NCI-H2029 treated with DMSO at 0.1 percent for 48 hours (cell line): ENCODE measurements around the gene RNF227.
A peak's percentile ranks its signal among the peaks of the same experiment; 100 is the strongest.

ENCODE experiments used
- DNase-seq: peaks from one replicate; lab custom pipeline; 2025; lab: John Stamatoyannopoulos, UW

Gene RNF227

DNA sequence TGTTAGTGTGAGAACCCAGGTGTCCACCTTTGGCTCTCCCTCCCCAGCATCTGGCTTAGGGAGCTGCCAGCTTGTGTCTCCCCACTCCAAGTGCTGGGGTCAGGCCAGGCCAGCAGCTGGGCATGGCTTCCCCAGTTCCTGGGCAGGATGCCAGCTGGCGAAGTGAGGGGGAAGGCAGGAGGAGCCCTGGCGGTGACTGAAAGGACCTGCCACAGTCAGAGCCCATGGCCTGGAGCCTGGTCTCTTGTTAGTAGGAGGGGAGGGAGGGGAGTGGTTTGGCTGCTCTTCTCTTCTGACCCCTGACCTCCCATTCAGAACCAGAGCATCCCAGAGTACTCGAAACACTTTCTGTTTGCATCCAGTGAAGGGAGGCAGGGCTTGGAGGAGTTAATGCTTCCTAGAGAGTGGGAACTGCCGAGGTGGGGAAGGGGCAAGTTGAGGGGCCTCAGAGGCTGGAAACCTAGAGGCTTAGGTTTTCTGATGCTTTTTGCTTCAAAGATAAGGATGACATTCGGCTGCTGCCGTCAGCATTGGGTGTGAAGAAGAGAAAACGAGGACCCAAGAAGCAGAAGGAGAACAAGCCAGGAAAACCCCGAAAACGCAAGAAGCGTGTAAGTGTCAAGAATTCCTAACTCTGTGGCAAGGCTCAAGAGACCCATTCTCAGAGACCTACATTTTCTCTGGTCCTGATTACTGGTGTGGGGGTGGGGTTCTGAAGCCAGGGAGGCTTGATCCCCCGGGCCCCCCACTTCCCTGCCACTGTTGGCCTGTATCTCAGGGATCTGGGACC, 26.7 kb downstream of the RNF227 start:
- peak; percentile 72 for DNase-seq

DNA sequence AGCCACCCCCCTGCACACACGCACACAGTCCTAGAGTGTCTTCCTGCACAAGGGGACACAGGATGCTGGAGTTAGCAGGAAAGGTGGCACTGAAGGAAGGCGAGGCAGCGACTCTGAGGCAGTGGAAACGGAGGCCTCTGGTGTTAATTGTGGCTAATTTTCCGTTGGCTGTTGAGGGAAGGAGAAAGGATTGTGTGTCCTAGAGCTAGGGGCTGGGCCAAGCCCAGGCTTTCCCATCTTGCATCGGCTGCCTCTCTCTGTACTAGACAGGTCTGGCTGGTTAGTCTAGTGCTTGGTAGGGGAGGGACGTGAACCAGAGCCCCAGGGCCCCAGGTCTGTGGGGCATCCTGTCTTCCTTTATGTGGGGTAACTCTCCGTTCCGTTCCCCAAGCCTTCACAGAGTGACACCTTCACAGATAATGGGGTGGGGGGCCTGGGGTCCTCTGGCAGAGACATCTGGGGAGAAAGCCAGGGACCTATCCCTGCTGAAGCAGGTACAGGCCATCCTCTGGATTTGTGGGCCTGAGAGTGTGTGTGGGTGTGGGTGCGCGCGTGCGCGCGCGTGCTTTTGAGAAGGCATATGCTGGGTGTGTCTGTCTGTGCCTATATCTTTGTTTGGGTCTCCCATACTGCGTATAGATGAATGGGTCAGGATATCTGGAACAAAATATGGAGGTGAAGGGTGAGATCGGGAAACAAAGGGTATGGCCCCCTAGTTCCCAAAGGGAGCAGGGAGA, 27.7 kb downstream of the RNF227 start, which contains the start of gene CHD3:
TSS of gene CHD3 (plus strand) at position 606 of the 737 bp plus-strand sequence. CDS start 212 bp downstream, outside the sequence.
- DNase-seq, result no peak

- DNase-seq, result peak; percentile 85
These were observed 28.5 kb downstream of the RNF227 start for GRCh38 chr17:7887482-7888183.

- DNase-seq, result peak; percentile 65
These were observed 29.0 kb downstream of the RNF227 start for GRCh38 chr17:7887038-7887481.

- peak; percentile 16 for DNase-seq
These were observed 29.7 kb downstream of the RNF227 start for GRCh38 chr17:7886227-7887037.

- DNase-seq, result no peak
These were observed 30.5 kb downstream of the RNF227 start for GRCh38 chr17:7885367-7886226.

- DNase-seq, result no peak
These were observed 31.3 kb downstream of the RNF227 start for GRCh38 chr17:7884581-7885366.

DNA sequence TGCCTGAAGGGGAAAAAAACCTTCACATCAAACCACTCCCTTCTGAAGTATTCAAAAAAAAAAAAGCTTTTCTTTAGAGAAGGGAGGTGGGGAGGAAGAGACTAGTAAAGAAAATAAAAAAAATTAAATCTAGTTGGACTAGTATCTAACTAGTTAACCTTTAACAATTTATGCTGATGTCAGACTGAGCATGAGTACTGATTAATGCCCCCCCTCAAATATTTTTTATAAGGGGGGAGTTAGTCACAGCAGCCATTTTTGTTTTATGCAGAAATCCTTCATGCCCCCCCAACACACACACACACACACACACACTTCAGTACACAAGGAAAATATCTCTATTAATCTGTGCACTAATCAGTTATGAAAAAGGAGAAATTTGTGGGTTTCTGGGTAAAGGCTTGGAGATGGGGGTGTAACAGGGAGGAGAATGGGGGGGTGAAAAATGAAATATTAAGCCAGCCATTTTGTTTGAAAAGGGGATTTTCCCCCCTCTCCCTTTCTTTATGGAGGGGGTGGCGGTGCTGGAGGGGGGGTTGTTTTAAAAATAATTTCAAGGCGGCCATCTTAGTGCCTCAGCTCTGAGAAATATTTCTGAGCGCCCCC, 32.2 kb downstream of the RNF227 start:
- DNase-seq, result no peak

GRCh38 chr17:7882629-7883028, 33.5 kb downstream of the RNF227 start:
- DNase-seq, result no peak

GRCh38 chr17:7882068-7882467, 34.0 kb downstream of the RNF227 start:
- no peak for DNase-seq

DNA sequence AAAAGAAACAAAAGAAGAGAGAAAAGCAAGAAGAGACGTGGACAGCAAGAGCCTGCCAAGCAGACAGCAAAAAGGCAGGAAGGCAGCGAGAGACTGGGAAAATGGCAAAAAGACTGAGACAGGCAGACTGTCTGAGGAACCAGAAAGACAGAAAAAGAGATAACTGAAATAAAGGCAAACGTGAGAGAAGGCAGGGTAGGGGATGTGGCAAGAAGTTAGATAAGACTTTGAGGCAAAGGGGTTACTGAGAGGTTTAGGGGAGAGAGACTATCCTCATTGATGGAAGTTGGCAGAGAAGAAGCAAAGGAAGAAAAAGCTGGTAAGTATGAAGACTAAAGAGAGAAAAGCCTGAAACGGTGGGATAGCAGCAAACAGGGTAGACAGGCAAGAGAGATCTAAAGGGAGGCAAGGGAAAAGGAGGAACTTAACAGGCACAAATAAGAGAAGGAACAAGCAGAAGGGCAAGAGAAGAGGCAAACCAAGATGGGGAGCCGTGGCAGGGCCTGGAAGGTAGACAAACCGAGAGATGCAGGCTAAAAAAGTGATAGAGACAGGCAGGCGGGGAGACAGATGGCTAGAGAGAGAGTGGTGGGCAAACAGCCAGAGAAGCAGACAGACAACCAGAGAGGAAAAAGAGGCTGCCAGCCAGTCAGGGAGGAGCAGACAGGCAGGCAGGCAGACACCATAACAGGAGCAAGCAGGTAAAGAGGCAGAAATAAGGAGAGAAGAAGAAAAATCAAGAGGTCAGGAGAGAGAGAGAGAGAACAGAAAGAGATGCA, 34.6 kb downstream of the RNF227 start:
- DNase-seq, result peak; percentile 61

GRCh38 chr17:7880076-7880868, 35.8 kb downstream of the RNF227 start:
- DNase-seq, result no peak

DNA sequence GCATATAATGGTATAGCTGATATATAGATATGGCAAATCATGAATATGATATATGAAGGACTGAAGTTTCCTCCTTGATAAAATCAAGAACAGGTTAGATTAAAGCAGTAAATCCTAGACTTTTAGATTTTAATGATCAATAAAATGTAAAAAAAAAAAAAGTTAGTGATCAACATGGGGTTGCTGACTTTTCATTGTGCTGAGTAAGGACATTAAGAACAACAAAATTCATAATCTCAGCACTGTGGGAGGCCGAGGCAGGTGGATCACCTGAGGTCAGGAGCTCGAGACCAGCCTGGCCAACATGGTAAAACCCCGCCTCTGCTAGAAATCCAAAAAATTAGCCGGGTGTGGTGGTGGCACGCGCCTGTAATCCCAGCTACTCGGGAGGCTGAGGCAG, 37.9 kb downstream of the RNF227 start:
- no peak for DNase-seq

DNA sequence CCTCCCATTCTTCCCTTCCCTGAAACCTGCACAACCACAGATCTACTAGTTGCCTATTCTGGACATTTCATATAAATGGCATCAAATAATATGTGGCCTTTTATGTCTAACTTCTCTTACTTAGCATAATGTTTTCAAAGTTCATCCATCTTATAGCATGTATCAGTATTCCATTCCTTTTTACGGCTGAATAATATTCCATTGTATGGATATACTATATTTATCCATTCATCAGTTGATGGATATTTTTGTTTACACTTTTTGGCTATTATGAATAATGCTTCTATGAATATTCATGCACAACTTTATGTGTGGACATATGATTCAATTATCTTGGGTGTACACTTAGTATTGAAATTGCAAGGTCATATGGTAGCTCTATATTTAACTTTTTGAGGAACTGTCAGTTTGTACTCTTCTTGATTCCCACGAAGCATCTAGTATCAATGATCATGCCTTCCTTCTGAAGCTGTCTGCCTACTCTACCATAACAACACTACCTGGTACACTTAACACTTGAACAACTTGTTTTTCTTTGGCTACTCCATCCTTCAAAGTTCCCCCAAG, 40.2 kb downstream of the RNF227 start:
- DNase-seq, result no peak

GRCh38 chr17:7873051-7873450, 43.0 kb downstream of the RNF227 start:
- no peak for DNase-seq

GRCh38 chr17:7867881-7868329, 48.2 kb downstream of the RNF227 start:
- no peak for DNase-seq

GRCh38 chr17:7864995-7865650, 51.0 kb downstream of the RNF227 start:
- DNase-seq, result no peak
